Pulmonary artery endothelial cell (primary cell): Measurements from ENCODE around the gene CNBD2. TPM values are rescaled to one million over a fixed set of nuclear protein-coding genes. Genes with fewer than 3 reads are reported as not detected.
"Not testable (repeated sequence)": the region's sequence is repeated elsewhere in the genome, so short reads cannot be mapped to it uniquely, and the experiment has no call there.

Experiments used
- DNase-seq: peaks from one replicate; pipeline ENCODE4 v3.0.0-alpha.2; 2011; ENCODE audit warnings: low read depth, low spot score
- total RNA-seq: library from RNA; depleted of rRNA; stranded (reverse); fragments of >200 nt; gene quantifications from 2 replicates; pipeline ENCODE4 v1.2.3, GENCODE V29; 2014

The CNBD2 gene
- total RNA-seq, 1 donor from 2014 or later: 3.8 TPM

- DNase-seq: no peak
Measured at GRCh38 chr20:36061754-36062153, 93.4 kb downstream of the CNBD2 start.

- no peak for DNase-seq
Measured at GRCh38 chr20:36062799-36063198, 94.4 kb downstream of the CNBD2 start.

- no peak for DNase-seq
Measured at GRCh38 chr20:36063916-36064657, 95.7 kb downstream of the CNBD2 start.

GRCh38 chr20:36064658-36065426, 96.5 kb downstream of the CNBD2 start:
- DNase-seq: peak; percentile 45

- DNase-seq: no peak
Measured at GRCh38 chr20:36065427-36065998, 97.1 kb downstream of the CNBD2 start.

- DNase-seq: no peak
Measured at GRCh38 chr20:36066777-36067176, 98.4 kb downstream of the CNBD2 start.

- not testable (repeated sequence) for DNase-seq
Measured at GRCh38 chr20:36068526-36068925, 100.1 kb downstream of the CNBD2 start.

GRCh38 chr20:36070451-36070850, 102.1 kb downstream of the CNBD2 start:
- DNase-seq: no peak

GRCh38 chr20:36071848-36072247, 103.5 kb downstream of the CNBD2 start:
- no peak for DNase-seq

GRCh38 chr20:36074983-36075382, 106.6 kb downstream of the CNBD2 start:
- no peak for DNase-seq

GRCh38 chr20:36077762-36078161, 109.4 kb downstream of the CNBD2 start:
- DNase-seq: not testable (repeated sequence)

- no peak for DNase-seq
Measured at GRCh38 chr20:36079486-36079885, 111.1 kb downstream of the CNBD2 start.

- not testable (repeated sequence) for DNase-seq
Measured at GRCh38 chr20:36079984-36080383, 111.6 kb downstream of the CNBD2 start.

Other genes with a start within 250 kb of the CNBD2 start
- 247 and 325 TPM in 2 replicates for gene RBM39, start 226.3 kb upstream of the CNBD2 start, total RNA-seq
- 29.8 and 30.9 TPM in 2 replicates for gene PHF20, start 196.6 kb upstream of the CNBD2 start, total RNA-seq
- 80.4 and 82.5 TPM in 2 replicates for gene SCAND1, start 14.1 kb upstream of the CNBD2 start, total RNA-seq
- 10.7 and 11.9 TPM in 2 replicates for gene EPB41L1, start 186.2 kb downstream of the CNBD2 start, total RNA-seq